WTC11 (cell line): ENCODE measurements around the gene SRD5A1. TPM values are rescaled to one million over a fixed set of nuclear protein-coding genes. Genes with fewer than 3 reads are reported as not detected.
A peak's percentile ranks its signal among the peaks of the same experiment; 100 is the strongest.

Experiments
- ARID4B ChIP-seq: sonication (generic); formaldehyde crosslinking; IDR thresholded peaks from 2 replicates; pipeline ENCODE4 v1.8.0; 2023; ENCODE audit warnings: missing genetic modification reagents, mild to moderate bottlenecking, borderline replicate concordance
- ATF1 ChIP-seq: sonication (generic); formaldehyde crosslinking; IDR thresholded peaks from 2 replicates; pipeline ENCODE4 v1.8.1; 2023; ENCODE audit warnings: mild to moderate bottlenecking, moderate library complexity, missing genetic modification reagents
- ERG ChIP-seq: fragments of 250-450 bp; sonication (Bioruptor Pico); IDR thresholded peaks from 2 replicates; pipeline ENCODE4 v1.8.0; 2021; ENCODE audit warnings: mild to moderate bottlenecking
- ETV6 ChIP-seq: sonication (generic); formaldehyde crosslinking; IDR thresholded peaks from 2 replicates; pipeline ENCODE4 v1.8.1; 2022; ENCODE audit warnings: mild to moderate bottlenecking, missing genetic modification reagents
- FOXP4 ChIP-seq: sonication (generic); formaldehyde crosslinking; IDR thresholded peaks from 2 replicates; pipeline ENCODE4 v1.8.0; 2022; ENCODE audit warnings: mild to moderate bottlenecking, missing genetic modification reagents
- GABPB1 ChIP-seq: sonication (generic); formaldehyde crosslinking; IDR thresholded peaks from 2 replicates; pipeline ENCODE4 v1.8.1; 2023; ENCODE audit warnings: mild to moderate bottlenecking, missing genetic modification reagents
- GTF2I ChIP-seq: fragments of 250-450 bp; sonication (Bioruptor Pico); conservative IDR thresholded peaks from 2 replicates; pipeline ENCODE4 v1.4.0; 2021; ENCODE audit warnings: mild to moderate bottlenecking
- HMGXB4 ChIP-seq: sonication (generic); formaldehyde crosslinking; IDR thresholded peaks from 2 replicates; pipeline ENCODE4 v1.8.1; 2023; ENCODE audit warnings: mild to moderate bottlenecking, moderate library complexity, missing genetic modification reagents
- IRF1 ChIP-seq: sonication (generic); formaldehyde crosslinking; IDR thresholded peaks from 2 replicates; pipeline ENCODE4 v1.8.0; 2023; ENCODE audit warnings: missing genetic modification reagents
- IRF2 ChIP-seq: sonication (generic); formaldehyde crosslinking; IDR thresholded peaks from 2 replicates; pipeline ENCODE4 v1.8.0; 2022; ENCODE audit warnings: low read depth, missing genetic modification reagents, borderline replicate concordance
- JAZF1 ChIP-seq: fragments of 250-450 bp; sonication (Bioruptor Pico); IDR thresholded peaks from 2 replicates; pipeline ENCODE4 v1.9.0; 2021; ENCODE audit warnings: moderate library complexity, mild to moderate bottlenecking, inconsistent platforms
- NFYB ChIP-seq: sonication (generic); formaldehyde crosslinking; conservative IDR thresholded peaks from 2 replicates; pipeline ENCODE4 v1.8.0; 2022; ENCODE audit warnings: low read depth, missing genetic modification reagents
- OVOL2 ChIP-seq: fragments of 250-450 bp; sonication (Bioruptor Pico); IDR thresholded peaks from 2 replicates; pipeline ENCODE4 v1.9.0; 2021; ENCODE audit warnings: mild to moderate bottlenecking, borderline replicate concordance
- SMAD4 ChIP-seq: sonication (generic); formaldehyde crosslinking; IDR thresholded peaks from 2 replicates; pipeline ENCODE4 v1.8.0; 2022; ENCODE audit warnings: mild to moderate bottlenecking, missing genetic modification reagents
- SOX15 ChIP-seq: fragments of 250-450 bp; sonication (Bioruptor Pico); IDR thresholded peaks from 2 replicates; pipeline ENCODE4 v1.9.0; 2021; ENCODE audit warnings: mild to moderate bottlenecking
- USF1 ChIP-seq: sonication (generic); formaldehyde crosslinking; IDR thresholded peaks from 2 replicates; pipeline ENCODE4 v1.8.0; 2022; ENCODE audit warnings: mild to moderate bottlenecking, missing genetic modification reagents
- USF2 ChIP-seq: sonication (generic); formaldehyde crosslinking; IDR thresholded peaks from 2 replicates; pipeline ENCODE4 v1.8.1; 2023; ENCODE audit warnings: mild to moderate bottlenecking, missing genetic modification reagents, moderate library complexity
- ZBTB43 ChIP-seq: sonication (generic); formaldehyde crosslinking; IDR thresholded peaks from 2 replicates; pipeline ENCODE4 v1.8.1; 2023; ENCODE audit warnings: mild to moderate bottlenecking, missing genetic modification reagents
- ZNF121 ChIP-seq: sonication (generic); formaldehyde crosslinking; IDR thresholded peaks from 2 replicates; pipeline ENCODE4 v1.8.0; 2023; ENCODE audit warnings: missing genetic modification reagents
- ZNF232 ChIP-seq: sonication (generic); formaldehyde crosslinking; IDR thresholded peaks from 2 replicates; pipeline ENCODE4 v1.8.0; 2022; ENCODE audit warnings: mild to moderate bottlenecking, missing genetic modification reagents
- ZNF281 ChIP-seq: sonication (generic); formaldehyde crosslinking; IDR thresholded peaks from 2 replicates; pipeline ENCODE4 v1.8.0; 2023; ENCODE audit warnings: mild to moderate bottlenecking, missing genetic modification reagents
- ZNF396 ChIP-seq: fragments of 250-450 bp; sonication (Bioruptor Pico); IDR thresholded peaks from 2 replicates; pipeline ENCODE4 v1.8.0; 2021; ENCODE audit warnings: mild to moderate bottlenecking, moderate library complexity, borderline replicate concordance
- ZNF423 ChIP-seq: fragments of 250-450 bp; sonication (Bioruptor Pico); IDR thresholded peaks from 2 replicates; pipeline ENCODE4 v2.1.2; 2022; ENCODE audit warnings: mild to moderate bottlenecking, moderate library complexity
- ZNF671 ChIP-seq: fragments of 250-450 bp; sonication (Bioruptor Pico); IDR thresholded peaks from 2 replicates; pipeline ENCODE4 v1.8.0; 2021; ENCODE audit warnings: mild to moderate bottlenecking
- total RNA-seq: library from RNA; stranded (reverse); gene quantifications from 3 replicates; pipeline ENCODE4 v1.2.3, GENCODE V29; 2021

The SRD5A1 gene
- total RNA-seq, 1 experiment from 2014 or later: 36.9 TPM

GRCh38 chr5:6686915-6687409 is 53.7 kb downstream of the SRD5A1 start (continued):
- TF ChIP-seq NFYB (CRISPR knock-in tag) (0 out of 2 replicates have a peak, but pooled peaks have one; percentile 14), OVOL2 (no peak), ETV6 (CRISPR knock-in tag) (peak; percentile 81), IRF1 (CRISPR knock-in tag) (peak; percentile 61; the same call in 1 of the 2 replicates), HMGXB4 (CRISPR knock-in tag) (no peak), GTF2I (CRISPR knock-in tag) (no peak), ERG (CRISPR knock-in tag) (no peak), ZBTB43 (no peak), ZNF281 (CRISPR knock-in tag) (no peak), GABPB1 (peak; percentile 42; the same call in 1 of the 2 replicates), ZNF121 (no peak), SOX15 (no peak), ATF1 (no peak), FOXP4 (CRISPR knock-in tag) (peak; percentile 61; the same call in 1 of the 2 replicates), ARID4B (peak; percentile 91), ZNF232 (CRISPR knock-in tag) (no peak), SMAD4 (CRISPR knock-in tag) (0 out of 2 replicates have a peak, but pooled peaks have one; percentile 38), USF1 (CRISPR knock-in tag) (peak; percentile 53; the same call in 1 of the 2 replicates), ZNF396 (CRISPR knock-in tag) (no peak), ZNF671 (CRISPR knock-in tag) (no peak), USF2 (CRISPR knock-in tag) (no peak), JAZF1 (CRISPR knock-in tag) (no peak), IRF2 (CRISPR knock-in tag) (no peak), ZNF423 (no peak)
